ENCODE measurements around the gene KCNB1.

DNA sequence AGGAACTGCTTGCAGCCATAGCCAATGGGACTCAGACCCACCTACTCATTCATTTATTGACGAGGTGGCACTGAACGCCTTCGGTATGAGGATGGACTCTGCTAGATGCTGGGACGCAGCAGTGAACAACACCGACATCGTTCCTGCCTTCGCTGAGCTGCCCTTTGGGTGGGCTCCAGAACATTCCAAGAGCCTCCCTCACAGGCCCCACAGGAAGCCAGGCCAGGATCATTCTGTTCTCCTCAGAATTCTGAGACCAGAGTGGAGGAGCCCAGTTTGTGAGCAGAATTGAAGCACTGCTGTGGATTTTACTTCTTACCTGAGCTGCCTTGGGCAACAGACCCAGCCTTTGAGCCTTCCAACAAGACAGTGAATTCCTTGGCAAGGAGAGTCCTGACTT lies 82.1 kb downstream of the KCNB1 start:
- TF ChIP-seq, protein P1, sequence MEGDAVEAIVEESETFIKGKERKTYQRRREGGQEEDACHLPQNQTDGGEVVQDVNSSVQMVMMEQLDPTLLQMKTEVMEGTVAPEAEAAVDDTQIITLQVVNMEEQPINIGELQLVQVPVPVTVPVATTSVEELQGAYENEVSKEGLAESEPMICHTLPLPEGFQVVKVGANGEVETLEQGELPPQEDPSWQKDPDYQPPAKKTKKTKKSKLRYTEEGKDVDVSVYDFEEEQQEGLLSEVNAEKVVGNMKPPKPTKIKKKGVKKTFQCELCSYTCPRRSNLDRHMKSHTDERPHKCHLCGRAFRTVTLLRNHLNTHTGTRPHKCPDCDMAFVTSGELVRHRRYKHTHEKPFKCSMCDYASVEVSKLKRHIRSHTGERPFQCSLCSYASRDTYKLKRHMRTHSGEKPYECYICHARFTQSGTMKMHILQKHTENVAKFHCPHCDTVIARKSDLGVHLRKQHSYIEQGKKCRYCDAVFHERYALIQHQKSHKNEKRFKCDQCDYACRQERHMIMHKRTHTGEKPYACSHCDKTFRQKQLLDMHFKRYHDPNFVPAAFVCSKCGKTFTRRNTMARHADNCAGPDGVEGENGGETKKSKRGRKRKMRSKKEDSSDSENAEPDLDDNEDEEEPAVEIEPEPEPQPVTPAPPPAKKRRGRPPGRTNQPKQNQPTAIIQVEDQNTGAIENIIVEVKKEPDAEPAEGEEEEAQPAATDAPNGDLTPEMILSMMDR (IDR thresholded peaks at IDR 0.05), result no peak
- TF ChIP-seq EZH2 (IDR thresholded peaks at IDR 0.05; ENCODE audit: borderline replicate concordance, insufficient read depth, low read depth, low read length, poor library complexity, severe bottlenecking), result no peak

All from B cell (primary cell).